Hematopoietic multipotent progenitor cell (in vitro differentiated cells): Measurements from ENCODE around the gene LBX2. TPM values are rescaled to one million over a fixed set of nuclear protein-coding genes. Genes with fewer than 3 reads are reported as not detected.
A peak's percentile ranks its signal among the peaks of the same experiment; 100 is the strongest.

Experiments used
- DNase-seq, 3 donors: peaks; one replicate each; pipeline ENCODE4 v3.0.0-alpha.2; 2011 to 2015; ENCODE audit warnings: low read depth in 2 of 3, low spot score in 2 of 3
- total RNA-seq: library from RNA; depleted of rRNA; stranded (reverse); fragments of >200 nt; gene quantifications from one replicate; pipeline ENCODE4 v1.2.3, GENCODE V29; 2012

Gene LBX2, protein sequence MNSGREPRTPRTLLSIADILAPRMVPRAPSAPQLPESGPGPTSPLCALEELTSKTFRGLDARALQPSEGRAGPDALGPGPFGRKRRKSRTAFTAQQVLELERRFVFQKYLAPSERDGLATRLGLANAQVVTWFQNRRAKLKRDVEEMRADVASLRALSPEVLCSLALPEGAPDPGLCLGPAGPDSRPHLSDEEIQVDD
- total RNA-seq = 0.54 TPM

DNA sequence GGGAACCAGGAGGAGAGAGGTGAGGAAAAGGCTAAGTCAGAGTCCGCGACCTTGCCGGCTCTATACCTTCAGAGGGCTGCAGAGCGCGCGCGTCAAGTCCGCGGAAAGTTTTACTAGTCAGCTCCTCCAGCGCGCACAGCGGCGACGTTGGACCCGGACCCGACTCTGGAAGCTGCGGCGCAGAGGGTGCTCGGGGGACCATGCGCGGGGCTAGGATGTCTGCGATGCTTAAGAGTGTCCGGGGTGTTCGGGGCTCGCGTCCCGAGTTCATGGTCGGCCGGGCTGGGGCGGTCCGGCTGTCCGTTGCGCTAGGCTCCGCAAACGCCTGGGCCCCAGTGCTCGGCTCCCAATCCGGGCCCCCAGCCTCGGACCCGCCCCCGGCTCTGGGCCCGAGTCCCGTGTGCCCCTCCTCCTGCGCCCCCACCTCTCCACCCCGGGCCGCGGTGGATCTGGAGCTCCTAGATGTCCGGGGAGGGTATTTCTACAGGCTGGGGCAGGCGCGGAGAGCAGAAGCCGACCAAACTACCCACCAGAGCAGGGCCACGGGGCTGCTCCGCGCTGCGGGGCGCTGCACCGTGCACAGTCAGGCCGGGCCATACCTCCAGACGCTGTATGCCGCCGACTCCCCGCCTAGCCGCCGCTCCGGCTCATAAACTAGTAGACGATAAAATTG is at the start of gene LBX2:
Gene LBX2 (minus strand): TSS at position 337 of the 673 bp plus-strand sequence. CDS start 66 bp downstream, at position 271.
- peak in 1 of 3 donors; percentile 35 for DNase-seq

- DNase-seq = no peak
These were observed 49.0 kb upstream of the LBX2 start for GRCh38 chr2:74548285-74548899.

- DNase-seq = no peak
These were observed 46.6 kb upstream of the LBX2 start for GRCh38 chr2:74546004-74546403.

GRCh38 chr2:74544634-74545033 is 45.2 kb upstream of the LBX2 start:
- no peak for DNase-seq

DNA sequence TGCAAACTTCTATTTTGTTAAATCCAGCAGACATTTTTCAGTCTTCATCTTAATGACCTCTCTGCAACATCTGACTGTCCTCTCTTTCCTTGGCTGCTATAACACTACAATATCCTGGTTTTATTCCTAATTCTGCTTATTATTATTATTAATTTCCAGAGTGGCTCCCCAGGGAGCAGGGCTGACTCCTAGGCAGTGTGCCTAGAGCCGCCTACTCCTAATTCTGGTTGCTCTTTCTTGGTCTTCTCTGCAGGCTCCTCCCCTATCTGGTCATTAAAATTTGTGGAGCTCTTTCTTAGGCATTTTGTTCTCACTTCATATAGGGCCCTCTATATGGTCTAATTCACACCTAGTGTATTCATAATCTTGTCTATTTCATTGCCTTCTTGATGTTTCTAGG is 43.6 kb upstream of the LBX2 start:
- no peak for DNase-seq

DNA sequence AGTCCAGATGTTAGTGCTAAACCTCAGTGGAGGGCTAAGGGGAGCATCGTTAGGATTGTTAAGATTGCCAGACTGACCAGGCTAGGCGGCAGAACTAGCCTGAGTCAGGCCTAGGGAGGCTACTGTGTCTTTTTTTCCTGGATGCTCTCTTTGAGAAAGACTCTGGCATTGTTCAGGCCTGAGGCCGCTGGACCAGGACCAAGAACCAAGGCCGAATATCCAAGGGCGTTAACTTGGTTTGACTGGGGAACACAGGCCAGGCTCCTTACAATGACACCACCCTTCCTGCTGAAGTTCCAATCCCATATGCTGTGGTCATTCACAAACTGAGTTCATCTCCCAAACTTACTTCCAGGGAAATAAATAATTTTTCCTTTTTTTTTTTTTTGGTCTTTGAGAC is 40.9 kb upstream of the LBX2 start:
- no peak for DNase-seq

- peak in 2 of 3 donors; percentile 57 to 70 for DNase-seq
These were observed 39.5 kb upstream of the LBX2 start for GRCh38 chr2:74538881-74539339.

GRCh38 chr2:74537140-74537539 is 37.7 kb upstream of the LBX2 start:
- DNase-seq = no peak

GRCh38 chr2:74536166-74536950 is 37.0 kb upstream of the LBX2 start:
- no peak for DNase-seq

GRCh38 chr2:74535440-74535965 is 36.1 kb upstream of the LBX2 start:
- DNase-seq = no peak

DNA sequence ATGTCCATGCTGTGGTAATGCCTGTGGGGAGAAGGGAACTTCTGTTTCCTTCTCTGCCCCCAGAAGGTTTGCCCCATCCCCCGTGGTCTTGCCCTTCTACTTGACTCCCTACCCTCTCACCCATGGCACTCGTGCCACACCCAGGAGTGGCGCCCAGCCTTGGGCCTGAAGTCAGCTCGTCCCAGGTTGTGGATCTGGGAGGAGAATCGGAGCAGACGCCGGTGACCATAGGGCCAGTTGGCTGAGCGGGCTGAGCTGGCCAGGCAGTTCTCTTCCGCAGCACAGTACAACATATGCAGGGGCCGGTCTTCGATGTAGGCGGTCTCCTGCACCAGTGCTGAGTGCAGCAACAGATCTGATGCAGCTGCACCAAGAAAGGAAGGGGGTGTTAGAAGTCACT is 35.0 kb upstream of the LBX2 start:
- no peak for DNase-seq

DNA sequence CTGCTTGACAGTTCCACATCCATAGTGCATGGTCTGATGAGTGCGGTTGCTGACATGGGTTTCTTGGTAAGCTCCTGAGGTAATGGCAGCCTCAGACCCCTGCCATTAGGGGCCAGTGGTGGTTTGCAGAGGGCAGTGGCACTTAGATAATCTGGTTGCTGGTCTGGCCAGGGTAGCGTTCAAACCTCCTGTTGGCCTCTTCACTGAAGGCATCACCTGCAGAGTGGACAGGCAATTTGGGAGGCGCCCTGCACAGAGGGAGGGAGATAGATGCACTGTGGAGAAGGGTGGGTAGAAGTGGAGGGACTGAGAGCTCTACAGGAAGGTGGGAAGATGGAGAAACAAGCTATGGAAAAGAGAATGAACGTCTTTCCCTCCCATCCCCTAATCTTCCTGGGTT is 34.1 kb upstream of the LBX2 start:
- DNase-seq = no peak

DNA sequence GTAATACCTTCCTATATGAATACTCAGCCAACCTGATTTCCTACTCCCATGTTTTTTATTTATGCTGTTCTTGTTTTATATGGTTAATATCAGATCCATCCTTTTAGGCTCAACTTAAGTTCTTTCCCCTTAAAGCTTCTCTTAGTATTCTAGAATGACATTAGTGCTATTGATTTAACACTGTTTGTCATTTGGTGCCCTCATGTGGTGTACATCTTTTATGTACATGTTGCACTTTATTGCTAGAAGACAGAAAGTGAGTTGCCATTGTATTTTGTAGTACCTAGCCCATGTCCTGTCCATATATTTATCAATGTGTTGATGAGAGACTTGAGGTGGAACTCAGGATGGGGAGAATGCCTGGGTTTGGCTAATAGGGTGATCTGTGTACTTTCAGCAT is 32.8 kb upstream of the LBX2 start:
- peak in 1 of 3 donors; percentile 81 for DNase-seq

DNA sequence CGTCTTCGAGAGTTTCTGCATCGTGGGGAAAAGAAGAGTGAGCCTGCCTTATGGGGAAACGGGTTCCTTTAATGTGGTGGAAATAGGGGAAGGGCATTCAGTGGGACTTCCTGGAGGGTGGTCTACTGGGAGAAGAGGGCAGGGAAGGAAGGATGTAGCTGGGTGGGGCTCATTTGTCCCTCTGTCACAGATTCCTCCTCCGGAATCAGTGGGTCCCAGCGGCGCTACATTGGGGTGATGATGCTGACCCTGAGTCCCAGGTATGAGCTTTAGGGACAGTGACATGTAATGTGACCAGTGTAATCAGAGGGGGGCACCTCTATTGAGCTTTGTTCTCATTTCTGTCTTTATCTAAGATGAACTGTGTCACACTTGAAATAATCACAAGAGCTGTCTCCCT is 32.3 kb upstream of the LBX2 start:
- no peak for DNase-seq

DNA sequence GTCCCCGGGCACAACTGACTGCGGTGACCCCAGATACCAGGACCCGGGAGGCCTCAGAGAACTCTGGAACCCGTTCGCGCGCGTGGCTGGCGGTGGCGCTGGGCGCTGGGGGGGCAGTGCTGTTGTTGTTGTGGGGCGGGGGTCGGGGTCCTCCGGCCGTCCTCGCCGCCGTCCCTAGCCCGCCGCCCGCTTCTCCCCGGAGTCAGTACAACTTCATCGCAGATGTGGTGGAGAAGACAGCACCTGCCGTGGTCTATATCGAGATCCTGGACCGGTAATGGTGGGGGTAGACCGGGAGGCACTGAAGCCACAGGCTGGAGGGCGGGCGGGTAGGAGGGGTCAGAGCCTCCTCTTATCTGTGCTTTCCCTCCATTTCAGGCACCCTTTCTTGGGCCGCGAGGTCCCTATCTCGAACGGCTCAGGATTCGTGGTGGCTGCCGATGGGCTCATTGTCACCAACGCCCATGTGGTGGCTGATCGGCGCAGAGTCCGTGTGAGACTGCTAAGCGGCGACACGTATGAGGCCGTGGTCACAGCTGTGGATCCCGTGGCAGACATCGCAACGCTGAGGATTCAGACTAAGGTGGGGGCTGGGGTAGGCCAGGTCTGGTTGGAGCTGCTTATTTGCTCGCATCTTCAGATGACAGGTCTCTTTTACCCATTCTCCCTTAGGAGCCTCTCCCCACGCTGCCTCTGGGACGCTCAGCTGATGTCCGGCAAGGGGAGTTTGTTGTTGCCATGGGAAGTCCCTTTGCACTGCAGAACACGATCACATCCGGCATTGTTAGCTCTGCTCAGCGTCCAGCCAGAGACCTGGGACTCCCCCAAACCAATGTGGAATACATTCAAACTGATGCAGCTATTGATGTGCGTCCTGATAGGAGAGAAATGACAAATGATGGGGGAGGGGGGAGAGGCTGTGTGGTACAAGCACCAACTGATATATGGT is 31.1 kb upstream of the LBX2 start:
- DNase-seq = peak in 1 of 3 donors; percentile 63

DNA sequence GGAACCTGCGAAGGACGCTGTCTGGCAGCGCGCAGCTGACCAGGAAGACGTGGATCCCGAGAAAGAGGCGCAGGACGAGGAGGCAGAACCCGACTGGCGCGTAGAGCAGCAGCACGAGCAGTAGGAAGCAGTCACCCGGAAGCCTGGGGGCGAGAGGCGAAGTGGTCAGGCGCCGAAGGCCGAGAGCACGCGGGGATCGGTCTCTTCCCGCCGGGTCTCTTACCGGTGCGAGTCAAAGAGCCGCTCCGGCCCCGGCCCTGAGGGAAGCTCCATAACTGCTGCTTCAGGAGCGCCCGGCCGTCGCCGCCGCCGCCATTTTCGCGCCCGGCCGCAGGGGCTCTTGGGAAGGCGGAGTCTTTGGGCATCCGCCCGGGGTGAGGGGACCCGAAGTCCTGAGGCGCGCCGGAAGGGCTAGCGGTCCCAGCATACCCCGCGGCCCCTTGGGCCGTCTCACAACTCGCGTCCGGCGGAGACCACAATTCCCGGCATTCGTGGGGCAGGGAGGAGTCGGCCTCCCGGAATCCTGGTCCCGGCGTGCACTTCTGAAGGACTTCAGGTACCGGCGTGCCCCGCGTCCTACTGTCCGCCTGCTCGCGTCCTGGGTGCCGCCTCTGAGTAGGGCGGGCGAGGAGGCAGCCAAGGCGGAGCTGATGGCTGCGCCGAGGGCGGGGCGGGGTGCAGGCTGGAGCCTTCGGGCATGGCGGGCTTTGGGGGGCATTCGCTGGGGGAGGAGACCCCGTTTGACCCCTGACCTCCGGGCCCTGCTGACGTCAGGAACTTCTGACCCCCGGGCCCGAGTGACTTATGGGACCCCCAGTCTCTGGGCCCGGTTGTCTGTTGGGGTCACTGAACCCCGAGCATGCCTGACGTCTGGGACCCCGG is 30.2 kb upstream of the LBX2 start, which contains the start of the genes AUP1 and HTRA2:
Gene AUP1 (minus strand): TSS at position 350 of the 882 bp plus-strand sequence. CDS start 77 bp downstream, at position 273.
Gene HTRA2 (plus strand): TSS at position 577 of the 882 bp plus-strand sequence. CDS start 74 bp downstream, at position 651.
- DNase-seq = peak; percentile 72 to 86 (median 82)

DNA sequence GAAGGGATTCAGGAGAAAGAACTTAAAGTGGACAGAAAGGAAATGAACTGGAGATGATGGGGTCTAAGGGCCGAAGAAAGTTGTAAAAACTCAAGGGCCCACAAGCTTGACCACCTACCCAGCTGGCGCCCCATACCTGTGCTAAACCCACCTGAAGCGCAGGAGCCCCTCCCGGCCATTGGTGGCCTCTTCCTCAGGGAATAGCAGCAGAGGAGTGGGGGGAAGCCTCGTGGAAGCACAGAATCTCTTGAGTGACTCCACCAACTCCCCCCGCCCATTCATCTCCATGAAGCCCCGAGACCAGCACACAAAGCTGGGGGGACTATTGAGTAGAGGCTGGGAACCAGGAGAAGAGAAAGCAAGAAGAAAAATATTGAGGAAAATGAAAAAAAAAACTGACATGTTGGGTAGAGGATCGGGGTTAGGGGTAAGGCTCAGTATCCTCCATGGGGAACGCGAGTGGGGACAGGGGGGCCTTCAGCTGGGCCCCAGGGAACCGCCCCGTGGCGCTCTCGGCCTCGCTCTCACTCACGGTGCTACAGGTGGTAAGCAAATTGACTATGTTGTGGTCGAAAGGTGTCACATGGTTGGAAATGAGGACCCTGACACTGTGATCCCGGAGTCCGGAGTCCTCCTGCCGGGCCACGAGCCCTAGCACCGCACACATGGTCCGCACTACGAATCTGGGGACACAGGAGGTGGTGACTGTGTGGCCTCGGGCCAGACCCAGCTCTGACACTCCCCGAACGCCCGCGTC is 29.4 kb upstream of the LBX2 start:
- DNase-seq = no peak

GRCh38 chr2:74527741-74528140 is 28.3 kb upstream of the LBX2 start:
- DNase-seq = no peak
